GM21619 (cell line): ENCODE measurements around the gene GNA12.

ENCODE experiments used
- ATAC-seq: cut with Tn5 transposase; IDR thresholded peaks from one replicate; pipeline ENCODE4 v1.9.1; 2021; ENCODE audit not compliant: unreplicated experiment

The GNA12 gene

GRCh38 chr7:2785071-2785500 is 59.0 kb downstream of the GNA12 start:
- peak; percentile 75 for ATAC-seq

GRCh38 chr7:2782565-2782964 is 61.5 kb downstream of the GNA12 start:
- ATAC-seq = no peak

- no peak for ATAC-seq
Observed at GRCh38 chr7:2782121-2782520, 62.0 kb downstream of the GNA12 start.

GRCh38 chr7:2781636-2782035 is 62.5 kb downstream of the GNA12 start:
- ATAC-seq = no peak

GRCh38 chr7:2779051-2779450 is 65.1 kb downstream of the GNA12 start:
- no peak for ATAC-seq

- no peak for ATAC-seq
Observed at GRCh38 chr7:2777898-2778535, 66.1 kb downstream of the GNA12 start.

GRCh38 chr7:2776401-2776800 is 67.7 kb downstream of the GNA12 start:
- ATAC-seq = no peak

- ATAC-seq = no peak
Observed at GRCh38 chr7:2775785-2776184, 68.3 kb downstream of the GNA12 start.

GRCh38 chr7:2775376-2775775 is 68.7 kb downstream of the GNA12 start:
- no peak for ATAC-seq

- ATAC-seq = no peak
Observed at GRCh38 chr7:2774935-2775334, 69.2 kb downstream of the GNA12 start.

GRCh38 chr7:2774280-2774679 is 69.8 kb downstream of the GNA12 start:
- ATAC-seq = no peak

- ATAC-seq = no peak
Observed at GRCh38 chr7:2773608-2774007, 70.5 kb downstream of the GNA12 start.

- no peak for ATAC-seq
Observed at GRCh38 chr7:2771274-2771731, 72.8 kb downstream of the GNA12 start.

GRCh38 chr7:2764621-2765020 is 79.5 kb downstream of the GNA12 start:
- no peak for ATAC-seq

GRCh38 chr7:2763597-2763996 is 80.5 kb downstream of the GNA12 start:
- ATAC-seq = no peak

GRCh38 chr7:2761801-2762497 is 82.2 kb downstream of the GNA12 start:
- ATAC-seq = no peak

- ATAC-seq = no peak
Observed at GRCh38 chr7:2761131-2761624, 82.9 kb downstream of the GNA12 start.

- ATAC-seq = no peak
Observed at GRCh38 chr7:2760098-2760889, 83.8 kb downstream of the GNA12 start.

- ATAC-seq = no peak
Observed at GRCh38 chr7:2759736-2760097, 84.4 kb downstream of the GNA12 start.

- ATAC-seq = no peak
Observed at GRCh38 chr7:2758673-2759616, 85.2 kb downstream of the GNA12 start.
